K562 (cell line): ENCODE measurements around the gene WFIKKN2. TPM values are rescaled to one million over a fixed set of nuclear protein-coding genes. Genes with fewer than 3 reads are reported as not detected.

Experiments
- ATAC-seq: fragments of 200-7000 bp; cut with Tn5 transposase; 3 replicates; pipeline ENCODE4 v1.9.1; 2020; ENCODE audit warnings: moderate library complexity
- BruUV-seq: library from RNA; stranded (reverse); fragments of 400-500 nt; replicated peaks from 2 replicates; lab custom pipeline; 2021; lab: Mats Ljungman, UMichigan
- CTCF ChIA-PET: fragments of 300-600 bp; formaldehyde crosslinking; extraction: SDS; loops from one replicate; lab custom pipeline; 2021; ENCODE audit warnings: low intra/inter-chr PET ratio; lab: Yijun Ruan, JAX
- POLR2A ChIA-PET: fragments of 300-600, 350-650 bp; sonication (Branson Sonifier 250); formaldehyde crosslinking; extraction: SDS; loops from one replicate; lab custom pipeline; 2021; ENCODE audit warnings: antibody characterized with exemption, inconsistent platforms; lab: Yijun Ruan, JAX
- DNase-seq, 4 experiments: peaks; one replicate each; pipeline versions ENCODE4 v3.0.0 to v3.0.0-alpha.2; 2011 to 2018; ENCODE audit warnings: low spot score in 3 of 4, mixed read lengths in 3 of 4; ENCODE audit errors: extremely low read depth in 1 of 4
- FAIRE-seq: peaks from 2 replicates; lab custom pipeline; 2011; peaks lifted over from hg19 to GRCh38; lab: Jason Lieb, UNC
- H2AFZ ChIP-seq: 2 replicates; pipeline ENCODE4 v1.6.0; 2011; ENCODE audit warnings: low read depth, low read length, control low read depth, inconsistent platforms
- H3K27ac ChIP-seq: fragments of 200-600 bp; 3 replicates; pipeline ENCODE4 v1.8.0; 2011; ENCODE audit warnings: low read depth, mild to moderate bottlenecking, control low read depth, inconsistent platforms, low read length, moderate library complexity, mixed read lengths; ENCODE audit errors: extremely low read depth
- H3K27me3 ChIP-seq, 2 experiments: fragments of 300-600 bp in 1 of 2; 2 replicates in 1 of 2; 3 replicates in 1 of 2; pipeline versions ENCODE4 v1.6.0 to v1.8.0; 2011; ENCODE audit warnings: inconsistent platforms in 2 of 2, low read length in 2 of 2, mild to moderate bottlenecking in 1 of 2, mixed read lengths in 1 of 2, moderate library complexity in 1 of 2; ENCODE audit not compliant: control insufficient read depth in 2 of 2, insufficient read depth in 2 of 2
- H3K36me3 ChIP-seq: fragments of 300-600 bp; 3 replicates; pipeline ENCODE4 v1.8.0; 2011; ENCODE audit warnings: mild to moderate bottlenecking, low read length, inconsistent platforms; ENCODE audit not compliant: control insufficient read depth, insufficient read depth
- H3K4me1 ChIP-seq, 2 experiments: fragments of 200-600 bp in 1 of 2; replicated peaks in 1 of 2; 2 replicates in 1 of 2; 3 replicates in 1 of 2; pipeline versions ENCODE4 v1.5.1 to v1.8.0; 2011; ENCODE audit warnings: inconsistent platforms in 2 of 2, low read length in 2 of 2, mild to moderate bottlenecking in 1 of 2, mixed read lengths in 1 of 2, moderate library complexity in 1 of 2; ENCODE audit not compliant: control insufficient read depth in 2 of 2, insufficient read depth in 2 of 2
- H3K4me2 ChIP-seq: 2 replicates; pipeline ENCODE4 v1.6.1; 2011; ENCODE audit warnings: low read length, control low read depth, inconsistent platforms, mixed read lengths; ENCODE audit not compliant: insufficient read depth
- H3K4me3 ChIP-seq: fragments of 200-600 bp; sonication (generic), shearing (Covaris generic); 2 replicates; pipeline ENCODE4 v1.5.1; 2016; ENCODE audit warnings: control low read depth, inconsistent platforms
- H3K79me2 ChIP-seq: fragments of 200-600 bp; 3 replicates; pipeline ENCODE4 v1.8.0; 2011; ENCODE audit warnings: low read length, inconsistent platforms; ENCODE audit not compliant: control insufficient read depth, insufficient read depth
- H3K9ac ChIP-seq, 2 experiments: 2 replicates each; pipeline versions ENCODE4 v1.6.0 to v1.6.1; 2011; ENCODE audit warnings: low read depth in 2 of 2, low read length in 2 of 2, control low read depth in 1 of 2, inconsistent platforms in 1 of 2, mild to moderate bottlenecking in 1 of 2, mixed read lengths in 1 of 2; ENCODE audit not compliant: insufficient read depth in 1 of 2
- H3K9me1 ChIP-seq: one replicate; pipeline ENCODE4 v1.6.0; 2011; ENCODE audit warnings: inconsistent platforms, mild to moderate bottlenecking, low read length, moderate library complexity; ENCODE audit not compliant: control insufficient read depth, insufficient read depth
- H3K9me3 ChIP-seq: replicated peaks from 2 replicates; pipeline ENCODE4 v1.5.1; 2011; ENCODE audit warnings: low read depth, low read length, inconsistent platforms; ENCODE audit not compliant: control insufficient read depth, insufficient read depth
- H4K20me1 ChIP-seq: replicated peaks from 2 replicates; pipeline ENCODE4 v1.6.1; 2011; ENCODE audit warnings: low read length, inconsistent platforms, mixed read lengths; ENCODE audit not compliant: control insufficient read depth, insufficient read depth
- CREB3 ChIP-seq: fragments of 450-650 bp; conservative IDR thresholded peaks from 2 replicates; pipeline ENCODE4 v1.6.1; 2016; ENCODE audit warnings: missing genetic modification characterization, low read depth, mild to moderate bottlenecking, missing compliant biosample characterization, moderate library complexity
- FOS ChIP-seq: IDR thresholded peaks from 3 replicates; pipeline ENCODE4 v1.6.1; 2011; ENCODE audit not compliant: insufficient read length; ENCODE audit errors: extremely low read depth
- HOMEZ ChIP-seq: fragments of 250-450 bp; sonication (Bioruptor Pico); IDR thresholded peaks from 2 replicates; pipeline ENCODE4 v1.4.0; 2020; ENCODE audit warnings: mild to moderate bottlenecking, moderate library complexity
- ILF3 ChIP-seq: fragments of 450-650 bp; IDR thresholded peaks from 2 replicates; pipeline ENCODE4 v1.6.1; 2018; ENCODE audit warnings: antibody characterized with exemption, mild to moderate bottlenecking, moderate library complexity, borderline replicate concordance
- MTA1 ChIP-seq: fragments of 450-650 bp; IDR thresholded peaks from 2 replicates; pipeline ENCODE4 v1.6.1; 2017; ENCODE audit warnings: borderline replicate concordance
- SFPQ ChIP-seq: fragments of 200-400 bp; formaldehyde crosslinking; IDR thresholded peaks from 2 replicates; pipeline ENCODE4 v1.6.1; 2017; ENCODE audit warnings: mild to moderate bottlenecking, low read depth, low read length, moderate library complexity
- TEAD2 ChIP-seq: fragments of 450-650 bp; IDR thresholded peaks from 2 replicates; pipeline ENCODE4 v1.6.1; 2016; ENCODE audit warnings: missing genetic modification characterization, control low read depth, missing compliant biosample characterization
- ZBTB17 ChIP-seq: fragments of 450-650 bp; formaldehyde crosslinking; IDR thresholded peaks from 2 replicates; pipeline ENCODE4 v1.4.0; 2020; ENCODE audit warnings: mild to moderate bottlenecking
- ZNF133 ChIP-seq: fragments of 250-450 bp; sonication (Bioruptor Pico); IDR thresholded peaks from 2 replicates; pipeline ENCODE4 v1.4.0; 2020; ENCODE audit warnings: mild to moderate bottlenecking
- WGBS: fragments of 100-300 bp; shearing (Covaris generic); methylation state at CpG from one replicate; pipeline ENCODE4 v1.1.6; 2016; ENCODE audit warnings: low coverage, mixed read lengths; ENCODE audit not compliant: insufficient coverage; ENCODE audit errors: missing lambda C conversion rate; 5-methylcytosine and 5-hydroxymethylcytosine counted together
- in situ Hi-C: fragments of 300-500 bp; cut with MboI; formaldehyde crosslinking; loops from 4 replicates; pipeline ENCODE4 v1.15.0; 2018; ENCODE audit warnings: inconsistent platforms, mixed read lengths
- intact Hi-C: fragments of 100-400 bp; cut with micrococcal nuclease; formaldehyde crosslinking; loops from 2 replicates; pipeline ENCODE4 v1.14.2; 2022
- polyA plus RNA-seq, 8 experiments: library from polyadenylated mRNA; depleted of rRNA in 4 of 8; stranded (reverse) in 5 of 8; unstranded in 3 of 8; fragments of >200 nt; fragmentation: Nextera tagmentation in 2 of 8; fragmentation: Illumina TruSeq in 1 of 8; extraction: Ambion mirVana in 2 of 8; extraction: Trizol in 1 of 8; gene quantifications; 2 replicates each; pipeline versions ENCODE4 v1.2.1 to v1.2.3, GENCODE V29; 2011 to 2014; ENCODE audit warnings: inconsistent platforms in 1 of 8, missing spikeins in 1 of 8
- total RNA-seq, 7 experiments: library from RNA; depleted of rRNA in 6 of 7; stranded (reverse); fragments of >200 nt in 6 of 7; fragmentation: Illumina TruSeq in 2 of 7; extraction: Trizol in 2 of 7; gene quantifications; 2 replicates each; pipeline versions ENCODE4 v1.2.1 to v1.2.3, GENCODE V29; 2011 to 2021; ENCODE audit warnings: low replicate concordance in 1 of 7

The WFIKKN2 gene
- total and polyA plus RNA-seq, 9 of the 15 experiments (the other 6 are each of a cell fraction or from before 2014, with no cell fraction given): 0.07 TPM; not detected in 8

- H3K9ac ChIP-seq: peak overlapping the region in 1 of 2 experiments; percentile 78; a peak in 2 of 4 replicates
- DNase-seq: no peak
- TF ChIP-seq MTA1 (no peak), ZBTB17 (CRISPR knock-in tag) (no peak), ZNF133 (CRISPR knock-in tag) (no peak), ILF3 (no peak), FOS (no peak), CREB3 (no peak), SFPQ (no peak), HOMEZ (CRISPR knock-in tag) (no peak), TEAD2 (tag) (no peak)
- TF ChIP-seq, all 486 proteins: peak for 0
- peaks cover 0 to 16% of the 10 kb centered on the region in 2 experiments; a peak in 3 of 5 replicates for H3K27me3 ChIP-seq
- no peak overlapping the region for H3K4me3 ChIP-seq
- 76% methylated on average over 7 of the region's 12 CpGs for WGBS
- peaks cover 18 to 53% of the 10 kb centered on the region in 2 experiments for H3K4me1 ChIP-seq
- in situ Hi-C loops: loop anchor here (5.0 kb wide), 1 partner anchor 284 kb away; the partner anchor contains the start of gene SPATA20
- H3K27ac ChIP-seq: no peak overlapping the region
- H4K20me1 ChIP-seq: no peaks in the 10 kb centered on the region
- peak overlapping the region; percentile 84 for H2AFZ ChIP-seq
- no peaks in the 10 kb centered on the region for H3K9me1 ChIP-seq
- FAIRE-seq (no peak), ATAC-seq (no peak)
- H3K79me2 ChIP-seq: no peaks in the 10 kb centered on the region
- H3K4me2 ChIP-seq: peak overlapping the region; percentile 8; the same call in 1 of the 2 replicates
- ChIA-PET POLR2A (interaction anchor here (0.6 to 1.5 kb wide), 2 partner anchors 10 to 66 kb away, joined by 4 to 5 read pairs; no protein-coding TSS in a partner anchor), CTCF (no interaction called here)
- BruUV-seq: no TSS peak
- H3K9me3 ChIP-seq: no peaks in the 10 kb centered on the region
- no peaks in the 10 kb centered on the region for H3K36me3 ChIP-seq
- intact Hi-C loops: no loop called here
Measured at GRCh38 chr17:50830994-50831393, 4.4 kb upstream of the WFIKKN2 start.
